K562 (cell line): ENCODE measurements around the gene WHAMM. TPM values are rescaled to one million over a fixed set of nuclear protein-coding genes. Genes with fewer than 3 reads are reported as not detected.
A peak's percentile ranks its signal among the peaks of the same experiment; 100 is the strongest.

ENCODE experiments used
- ATF4 ChIP-seq: fragments of 450-650 bp; formaldehyde crosslinking; IDR thresholded peaks from 2 replicates; pipeline ENCODE4 v1.4.0; 2022; ENCODE audit warnings: mild to moderate bottlenecking, moderate library complexity
- BACH1 ChIP-seq: fragments of 200-800 bp; sonication (Bioruptor generic); IDR thresholded peaks from 2 replicates; pipeline ENCODE4 v1.6.1; 2016; ENCODE audit warnings: missing genetic modification characterization, missing compliant biosample characterization
- DDX20 ChIP-seq: fragments of 450-650 bp; IDR thresholded peaks from 2 replicates; pipeline ENCODE4 v1.6.1; 2016; ENCODE audit warnings: missing genetic modification characterization, low read depth, mild to moderate bottlenecking, missing compliant biosample characterization, moderate library complexity
- DPF2 ChIP-seq: fragments of 450-650 bp; IDR thresholded peaks from 2 replicates; pipeline ENCODE4 v1.6.1; 2016
- ESRRB ChIP-seq: fragments of 250-450 bp; sonication (Bioruptor Pico); IDR thresholded peaks from 2 replicates; pipeline ENCODE4 v1.5.0; 2020; ENCODE audit warnings: mild to moderate bottlenecking, moderate library complexity, borderline replicate concordance
- FOXJ2 ChIP-seq: fragments of 200-800 bp; sonication (Bioruptor generic); IDR thresholded peaks from 2 replicates; pipeline ENCODE4 v1.6.1; 2016; ENCODE audit warnings: missing genetic modification characterization, missing compliant biosample characterization
- FOXK2 ChIP-seq, 2 experiments: fragments of 450-650 bp; IDR thresholded peaks in 1 of 2; conservative IDR thresholded peaks in 1 of 2; 2 replicates each; pipeline ENCODE4 v1.6.1; 2016; ENCODE audit warnings: low read depth in 2 of 2, mild to moderate bottlenecking in 1 of 2
- HNRNPUL1 ChIP-seq: fragments of 200-400 bp; formaldehyde crosslinking; IDR thresholded peaks from 2 replicates; pipeline ENCODE4 v1.6.1; 2017; ENCODE audit warnings: low read length
- MLLT1 ChIP-seq, 2 experiments: fragments of 450-650 bp; IDR thresholded peaks; 2 replicates each; pipeline ENCODE4 v1.6.1; 2016
- NRF1 ChIP-seq, 2 experiments: fragments of 450-650 bp; IDR thresholded peaks in 1 of 2; conservative IDR thresholded peaks in 1 of 2; 2 replicates each; pipeline ENCODE4 v1.6.1; 2014; ENCODE audit warnings: mild to moderate bottlenecking in 2 of 2
- PATZ1 ChIP-seq: fragments of 250-450 bp; sonication (Bioruptor Pico); IDR thresholded peaks from 2 replicates; pipeline ENCODE4 v1.5.0; 2020; ENCODE audit warnings: mild to moderate bottlenecking, borderline replicate concordance
- TAF1 ChIP-seq: IDR thresholded peaks from 2 replicates; pipeline ENCODE4 v1.6.1; 2011; ENCODE audit warnings: mild to moderate bottlenecking, low read length, moderate library complexity; ENCODE audit not compliant: insufficient read depth, control insufficient read depth, severe bottlenecking; ENCODE audit errors: extremely low read depth
- ZNF398 ChIP-seq: fragments of 250-450 bp; sonication (Bioruptor Pico); IDR thresholded peaks from 2 replicates; pipeline ENCODE4 v1.8.0; 2021; ENCODE audit warnings: moderate library complexity, mild to moderate bottlenecking, inconsistent platforms
- ZNF449 ChIP-seq: fragments of 250-450 bp; sonication (Bioruptor Pico); IDR thresholded peaks from 2 replicates; pipeline ENCODE4 v1.8.0; 2022; ENCODE audit warnings: moderate library complexity, mild to moderate bottlenecking, inconsistent platforms
- ZNF583 ChIP-seq: fragments of 250-450 bp; sonication (Bioruptor Pico); IDR thresholded peaks from 2 replicates; pipeline ENCODE4 v1.4.0; 2020
- ZNF644 ChIP-seq: fragments of 200-800 bp; sonication (Bioruptor generic); IDR thresholded peaks from 2 replicates; pipeline ENCODE4 v1.6.1; 2016; ENCODE audit warnings: low read depth, missing genetic modification characterization, missing compliant biosample characterization
- ZNF655 ChIP-seq: fragments of 250-450 bp; sonication (Bioruptor Pico); IDR thresholded peaks from 2 replicates; pipeline ENCODE4 v1.5.0; 2021
- ZNF764 ChIP-seq: fragments of 250-450 bp; sonication (Bioruptor Pico); IDR thresholded peaks from 2 replicates; pipeline ENCODE4 v1.4.0; 2020; ENCODE audit warnings: low read depth, mild to moderate bottlenecking, moderate library complexity
- polyA plus RNA-seq, 8 experiments: library from polyadenylated mRNA; depleted of rRNA in 4 of 8; stranded (reverse) in 5 of 8; unstranded in 3 of 8; fragments of >200 nt; fragmentation: Nextera tagmentation in 2 of 8; fragmentation: Illumina TruSeq in 1 of 8; extraction: Ambion mirVana in 2 of 8; extraction: Trizol in 1 of 8; gene quantifications; 2 replicates each; pipeline versions ENCODE4 v1.2.1 to v1.2.3, GENCODE V29; 2011 to 2014; ENCODE audit warnings: inconsistent platforms in 1 of 8, missing spikeins in 1 of 8
- total RNA-seq, 7 experiments: library from RNA; depleted of rRNA in 6 of 7; stranded (reverse); fragments of >200 nt in 6 of 7; fragmentation: Illumina TruSeq in 2 of 7; extraction: Trizol in 2 of 7; gene quantifications; 2 replicates each; pipeline versions ENCODE4 v1.2.1 to v1.2.3, GENCODE V29; 2011 to 2021; ENCODE audit warnings: low replicate concordance in 1 of 7

Gene WHAMM
- total and polyA plus RNA-seq, 9 of the 15 experiments (the other 6 are each of a cell fraction or from before 2014, with no cell fraction given): 2.0 to 4.8 (median 3.6) TPM

GRCh38 chr15:82809308-82810060 lies at the start of gene WHAMM (continued):
- no peak for TF ChIP-seq ZNF398
- no peak for TF ChIP-seq DPF2
- TF ChIP-seq ZNF449 (CRISPR knock-in tag): no peak
- no peak for TF ChIP-seq BACH1 (tag)
- TF ChIP-seq ZNF644 (tag): no peak
- TF ChIP-seq MLLT1 (IDR thresholded peaks at IDR 0.05): peak; percentile 59 to 89; a peak in 2 of 4 replicates
- TF ChIP-seq ZNF583 (CRISPR knock-in tag): 0 out of 2 replicates have a peak, but pooled peaks have one; percentile 32
- no peak for TF ChIP-seq FOXJ2 (tag)
- TF ChIP-seq ESRRB: no peak
- no peak for TF ChIP-seq PATZ1 (CRISPR knock-in tag)
- TF ChIP-seq HNRNPUL1: no peak
- TF ChIP-seq ZNF764 (CRISPR knock-in tag): no peak
- peak; percentile 80 for TF ChIP-seq TAF1
- TF ChIP-seq FOXK2 (conservative IDR thresholded peaks at IDR 0.05 in 1 of 2, IDR thresholded peaks at IDR 0.05 in 1 of 2; ENCODE audit: low read depth in 2 of 2): no peak
- no peak for TF ChIP-seq DDX20 (tag)
- TF ChIP-seq NRF1 (conservative IDR thresholded peaks at IDR 0.05 in 1 of 2, IDR thresholded peaks at IDR 0.05 in 1 of 2): peak; percentile 69 to 76
- TF ChIP-seq ZNF655 (CRISPR knock-in tag): no peak
- no peak for TF ChIP-seq ATF4
